T-cell (primary cell): Measurements from ENCODE around the gene TMEM131L. TPM values are rescaled to one million over a fixed set of nuclear protein-coding genes. Genes with fewer than 3 reads are reported as not detected.
"Not testable (repeated sequence)": the region's sequence is repeated elsewhere in the genome, so short reads cannot be mapped to it uniquely, and the experiment has no call there.

Experiments
- ATAC-seq, 4 experiments: fragments of 200-7000 bp in 3 of 4; fragments of 150-1000 bp in 1 of 4; cut with Tn5 transposase; replicated peaks in 1 of 4; 1 replicate in 3 of 4; 2 replicates in 1 of 4; pipeline ENCODE4 v1.10.0; 2021; ENCODE audit warnings: moderate library complexity in 3 of 4, mild to moderate bottlenecking in 2 of 4, moderate number of reproducible peaks in 1 of 4
- CTCF ChIA-PET, 2 donors: fragments of 300-600 bp; sonication (Branson Sonifier 250); formaldehyde crosslinking; loops; one replicate each; lab custom pipeline; 2022; ENCODE audit warnings: antibody characterized with exemption in 2 of 2; lab: Charles Lee
- POLR2A ChIA-PET, 2 donors: fragments of 300-600 bp; sonication (Branson Sonifier 250); formaldehyde crosslinking; loops; one replicate each; lab custom pipeline; 2022; ENCODE audit warnings: antibody characterized with exemption in 2 of 2; lab: Charles Lee
- DNase-seq, 35 experiments: peaks; one replicate each; pipeline versions ENCODE4 v3.0.0 to v3.0.0-alpha.2; 2013 to 2023
- H3K27ac ChIP-seq: one replicate; pipeline ENCODE4 v1.5.1; 2013; ENCODE audit warnings: low read length
- H3K27me3 ChIP-seq, 2 experiments: replicated peaks in 1 of 2; 1 replicate in 1 of 2; 2 replicates in 1 of 2; pipeline versions ENCODE4 v1.6.1 to v1.7.0; 2013; ENCODE audit warnings: low read length in 1 of 2, mixed read lengths in 1 of 2; ENCODE audit not compliant: control insufficient read depth in 2 of 2, insufficient read depth in 2 of 2; ENCODE audit errors: extremely low read depth in 1 of 2
- H3K36me3 ChIP-seq, 2 donors: 1 replicate in 1 of 2; 2 replicates in 1 of 2; pipeline versions ENCODE4 v1.6.1 to v1.7.0; 2013; ENCODE audit warnings: low read length in 1 of 2; ENCODE audit not compliant: control insufficient read depth in 2 of 2, insufficient read depth in 1 of 2; ENCODE audit errors: extremely low read depth in 1 of 2
- H3K4me1 ChIP-seq, 2 experiments: 1 replicate in 1 of 2; 2 replicates in 1 of 2; pipeline versions ENCODE4 v1.6.1 to v1.7.0; 2013; ENCODE audit warnings: low read length in 2 of 2, mixed read lengths in 1 of 2; ENCODE audit not compliant: insufficient read depth in 2 of 2, control insufficient read depth in 1 of 2; ENCODE audit errors: extremely low read depth in 1 of 2
- H3K4me3 ChIP-seq, 2 donors: 1 replicate in 1 of 2; 2 replicates in 1 of 2; pipeline versions ENCODE4 v1.5.1 to v1.7.0; 2013; ENCODE audit warnings: mild to moderate bottlenecking in 2 of 2, low read length in 1 of 2, moderate library complexity in 1 of 2; ENCODE audit not compliant: control insufficient read depth in 1 of 2; ENCODE audit errors: extremely low read depth in 1 of 2
- H3K9me3 ChIP-seq: 2 replicates; pipeline ENCODE4 v1.7.0; 2013
- H3K27ac Mint-ChIP-seq, 2 donors: one replicate each; pipeline ENCODE4 v1.8.0; 2020 to 2021; ENCODE audit warnings: mild to moderate bottlenecking in 2 of 2, mixed read lengths in 2 of 2
- H3K27me3 Mint-ChIP-seq, 2 donors: one replicate each; pipeline ENCODE4 v1.8.0; 2021 to 2022; ENCODE audit warnings: mixed read lengths in 2 of 2
- H3K36me3 Mint-ChIP-seq: one replicate; pipeline ENCODE4 v1.8.0; 2021; ENCODE audit warnings: mixed read lengths
- H3K4me1 Mint-ChIP-seq, 3 donors: one replicate each; pipeline ENCODE4 v1.8.0; 2020 to 2022; ENCODE audit warnings: mixed read lengths in 3 of 3, mild to moderate bottlenecking in 1 of 3
- H3K4me3 Mint-ChIP-seq, 3 donors: one replicate each; pipeline ENCODE4 v1.8.0; 2020 to 2022; ENCODE audit warnings: mild to moderate bottlenecking in 3 of 3, mixed read lengths in 3 of 3, moderate library complexity in 3 of 3
- H3K9me3 Mint-ChIP-seq, 3 donors: one replicate each; pipeline ENCODE4 v1.8.0; 2020 to 2022; ENCODE audit warnings: mixed read lengths in 3 of 3
- whole genome bisulfite sequencing: methylation state at CpG from one replicate; pipeline ENCODE4 v1.1.5; 2013; ENCODE audit warnings: missing lambda C conversion rate; ENCODE audit not compliant: insufficient coverage; 5-methylcytosine and 5-hydroxymethylcytosine counted together
- total RNA-seq, 35 experiments: library from RNA in 6 of 35; stranded (reverse) in 6 of 35; fragments of 120-200 nt in 1 of 35; gene quantifications; one replicate each; pipeline versions ENCODE4 v1.2.1 to v1.2.4 and lab custom pipeline; 2013 to 2026

Gene TMEM131L
- total RNA-seq, 5 donors from 2014 or later (not counting 1 experiment from before 2014, with no cell fraction given), result 60.7 to 115 (median 72.6) TPM

DNA sequence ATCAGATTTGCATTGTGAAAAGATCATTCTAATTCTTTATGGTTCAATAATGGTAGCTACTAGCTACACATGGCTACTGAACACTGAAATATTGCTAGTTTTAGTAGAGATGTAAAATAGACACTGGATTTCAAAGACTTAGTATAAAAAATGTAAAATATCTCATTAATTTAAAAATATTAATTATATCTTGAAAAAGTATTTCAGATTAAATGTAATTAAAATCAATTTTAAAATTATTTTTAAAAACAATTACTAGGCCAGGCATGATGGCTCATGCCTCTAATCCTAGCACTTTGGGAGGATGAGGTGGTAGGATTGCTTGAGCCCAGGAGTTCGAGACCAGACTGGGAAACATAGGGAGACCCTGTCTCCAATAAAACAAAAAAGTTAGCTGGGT lies 197.5 kb downstream of the TMEM131L start:
- H3K36me3 Mint-ChIP-seq, result no peaks in the 10 kb centered on the region
- ChIA-PET POLR2A (no interaction called here), CTCF (no interaction called here)
- Histone ChIP-seq H3K4me1 (no peaks in the 10 kb centered on the region), H3K27ac (no peak overlapping the region), H3K9me3 (no peaks in the 10 kb centered on the region), H3K4me3 (no peak overlapping the region), H3K27me3 (peaks cover 0 to 11% of the 10 kb centered on the region in 2 experiments), H3K36me3 (no peaks in the 10 kb centered on the region)
- no peak for ATAC-seq
- 50% methylated on average over 1 of the region's 1 CpG for WGBS
- peaks cover 0 to 5% of the 10 kb centered on the region in 2 donors for H3K27me3 Mint-ChIP-seq
- DNase-seq, result no peak
- no peak overlapping the region for H3K27ac Mint-ChIP-seq
- H3K9me3 Mint-ChIP-seq, result peaks cover 4 to 16% (median 6%) of the 10 kb centered on the region in 3 donors
- no peaks in the 10 kb centered on the region for H3K4me1 Mint-ChIP-seq
- no peak overlapping the region for H3K4me3 Mint-ChIP-seq

DNA sequence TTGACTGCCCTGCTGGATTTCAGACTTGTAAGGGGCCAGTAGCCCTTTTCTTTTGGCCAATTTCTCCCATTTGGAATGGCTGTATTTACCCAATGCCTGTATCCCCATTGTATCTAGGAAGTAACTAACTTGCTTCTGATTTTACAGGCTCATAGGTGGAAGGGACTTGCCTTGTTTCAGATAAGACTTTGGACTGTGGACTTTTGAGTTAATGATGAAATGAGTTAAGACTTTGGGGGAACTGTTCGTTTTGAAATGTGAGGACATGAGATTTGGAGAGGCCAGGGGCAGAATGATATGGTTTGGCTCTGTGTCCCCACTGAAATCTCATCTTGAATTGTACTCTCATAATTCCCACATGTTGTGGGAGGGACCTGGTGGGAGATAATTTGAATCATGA lies 200.3 kb downstream of the TMEM131L start:
- no CpG with 5 or more reads among the region's 1 CpG for WGBS
- H3K9me3 ChIP-seq, DNase-seq, H3K4me1 Mint-ChIP-seq, POLR2A ChIA-PET, H3K36me3 Mint-ChIP-seq, H3K27ac Mint-ChIP-seq, H3K4me3 Mint-ChIP-seq, H3K27me3 Mint-ChIP-seq, H3K36me3 ChIP-seq, H3K27ac ChIP-seq, ATAC-seq, CTCF ChIA-PET, H3K4me3 ChIP-seq, H3K4me1 ChIP-seq, H3K27me3 ChIP-seq: not testable (repeated sequence)
- H3K9me3 Mint-ChIP-seq, result peaks cover 4 to 16% (median 6%) of the 10 kb centered on the region in 3 donors

DNA sequence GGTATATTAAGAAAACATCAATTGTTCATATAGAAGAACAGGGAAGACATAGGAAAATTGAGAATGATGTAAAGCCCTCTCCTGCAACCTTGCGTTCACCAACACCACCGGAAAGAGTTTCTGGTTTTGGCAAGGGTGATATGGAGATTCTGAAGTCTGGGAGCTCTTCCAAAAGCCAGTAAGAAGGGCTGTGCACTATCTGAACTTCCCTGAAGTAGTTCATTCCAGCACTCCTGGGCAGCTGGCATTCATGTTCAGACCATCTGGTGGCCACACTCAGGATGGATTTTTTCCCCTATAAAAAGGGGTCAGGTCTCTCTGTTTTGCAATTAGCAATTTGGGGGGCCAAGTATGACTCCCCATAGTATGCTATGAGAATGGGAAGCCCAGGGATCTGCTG lies 202.5 kb downstream of the TMEM131L start:
- Histone ChIP-seq H3K36me3 (no peaks in the 10 kb centered on the region), H3K9me3 (no peaks in the 10 kb centered on the region), H3K4me1 (no peaks in the 10 kb centered on the region), H3K4me3 (no peak overlapping the region), H3K27ac (no peak overlapping the region), H3K27me3 (peaks cover 0 to 5% of the 10 kb centered on the region in 2 experiments)
- no peak for ATAC-seq
- peaks cover 0 to 4% (median under 1%) of the 10 kb centered on the region in 3 donors for H3K9me3 Mint-ChIP-seq
- H3K4me1 Mint-ChIP-seq, result peaks cover 0 to 5% (median 0%) of the 10 kb centered on the region in 3 donors
- no peak for DNase-seq
- CTCF ChIA-PET, result no interaction called here
- WGBS, result no CpG with 5 or more reads among the region's 2 CpGs
- H3K27ac Mint-ChIP-seq, result no peak overlapping the region
- POLR2A ChIA-PET, result no interaction called here
- H3K27me3 Mint-ChIP-seq, result peaks cover 4 to 8% of the 10 kb centered on the region in 2 donors
- H3K36me3 Mint-ChIP-seq, result no peaks in the 10 kb centered on the region
- no peak overlapping the region for H3K4me3 Mint-ChIP-seq

DNA sequence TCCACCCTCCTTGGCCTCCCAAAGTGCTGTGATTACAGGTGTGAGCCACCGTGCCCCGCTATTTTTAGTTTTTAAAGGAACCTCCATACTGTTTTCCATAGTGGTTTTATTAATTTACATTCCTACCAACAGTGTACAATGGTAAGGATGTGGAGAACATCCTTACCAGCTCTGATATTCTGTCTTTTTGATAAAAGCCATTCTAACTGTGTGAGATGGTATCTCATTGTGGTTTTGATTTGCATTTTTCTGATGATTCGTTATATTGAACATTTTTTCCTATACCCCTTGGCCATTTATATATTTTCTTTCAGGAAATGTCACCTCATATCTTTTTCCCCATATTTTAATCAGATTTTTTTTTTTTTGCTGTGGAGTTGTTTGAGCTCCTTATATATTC lies 203.7 kb downstream of the TMEM131L start:
- Histone ChIP-seq H3K4me3 (no peak overlapping the region), H3K27ac (no peak overlapping the region), H3K4me1 (no peaks in the 10 kb centered on the region), H3K36me3 (no peaks in the 10 kb centered on the region), H3K27me3 (peaks cover 0 to 5% of the 10 kb centered on the region in 2 experiments), H3K9me3 (no peaks in the 10 kb centered on the region)
- POLR2A ChIA-PET, result interaction anchor here in 1 of 2 donors (0.6 kb wide), 1 partner anchor 1678 kb away, joined by 3 read pairs; no protein-coding TSS in a partner anchor
- H3K27me3 Mint-ChIP-seq, result peaks cover 5 to 8% of the 10 kb centered on the region in 2 donors
- peaks cover under 1% of the 10 kb centered on the region for H3K36me3 Mint-ChIP-seq
- no peak overlapping the region for H3K27ac Mint-ChIP-seq
- WGBS, result no CpG with 5 or more reads among the region's 3 CpGs
- ATAC-seq (no peak), DNase-seq (no peak)
- no peak overlapping the region for H3K4me3 Mint-ChIP-seq
- peaks cover 0 to 5% (median 0%) of the 10 kb centered on the region in 3 donors for H3K4me1 Mint-ChIP-seq
- CTCF ChIA-PET, result no interaction called here
- H3K9me3 Mint-ChIP-seq, result peaks cover 2 to 12% (median 4%) of the 10 kb centered on the region in 3 donors

DNA sequence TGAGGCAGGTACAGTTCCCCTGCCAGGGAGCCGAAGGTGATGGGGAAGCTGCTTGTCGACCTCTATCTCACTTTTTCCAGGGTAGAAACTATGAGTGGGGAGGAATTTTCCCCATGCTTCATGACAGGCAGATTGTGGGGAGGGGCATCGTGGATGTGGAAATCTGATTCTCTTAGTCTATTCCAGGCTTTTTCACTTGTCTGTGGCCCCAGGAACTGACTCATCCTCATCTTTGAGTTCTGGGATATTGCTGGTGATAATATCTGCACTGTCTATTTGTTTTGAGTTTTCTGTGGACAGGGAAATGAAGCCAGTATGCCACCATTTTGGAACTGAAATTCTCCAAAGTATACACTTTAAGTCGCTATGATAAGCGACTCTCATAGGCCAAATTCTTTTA lies 210.3 kb downstream of the TMEM131L start:
- peaks cover 8 to 32% (median 19%) of the 10 kb centered on the region in 3 donors for H3K9me3 Mint-ChIP-seq
- H3K4me3 ChIP-seq, result no peak overlapping the region
- H3K4me1 Mint-ChIP-seq, result no peaks in the 10 kb centered on the region
- peaks cover 15% of the 10 kb centered on the region for H3K36me3 Mint-ChIP-seq
- H3K9me3 ChIP-seq, result no peaks in the 10 kb centered on the region
- no peak overlapping the region for H3K4me3 Mint-ChIP-seq
- no peaks in the 10 kb centered on the region for H3K36me3 ChIP-seq
- WGBS, result 80% methylated on average over 2 of the region's 5 CpGs
- no peaks in the 10 kb centered on the region for H3K4me1 ChIP-seq
- no peak for ATAC-seq
- ChIA-PET POLR2A (no interaction called here), CTCF (no interaction called here)
- H3K27ac Mint-ChIP-seq, result no peak overlapping the region
- no peak overlapping the region for H3K27ac ChIP-seq
- H3K27me3 ChIP-seq, result peaks cover 0 to 4% of the 10 kb centered on the region in 2 experiments
- no peak for DNase-seq
- peaks cover 6% of the 10 kb centered on the region in 2 donors for H3K27me3 Mint-ChIP-seq

DNA sequence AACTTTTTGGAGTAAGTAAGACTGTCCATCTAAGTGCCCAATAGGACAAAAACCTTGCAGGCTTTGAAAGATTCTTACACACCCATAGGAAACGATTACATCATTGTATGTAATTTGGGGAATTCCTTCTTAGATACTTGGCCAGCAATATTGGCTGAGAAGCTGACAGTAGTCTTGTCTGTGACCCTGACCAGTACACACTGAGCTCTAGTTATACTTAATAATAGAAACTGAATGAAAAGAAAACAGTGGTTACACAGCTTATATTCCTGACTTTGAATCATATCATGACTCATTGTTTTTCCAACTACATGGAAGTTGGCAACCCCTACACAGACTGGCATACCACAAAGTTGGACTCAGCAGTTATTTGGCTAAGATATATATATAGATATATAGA lies 210.8 kb downstream of the TMEM131L start:
- peaks cover 8 to 32% (median 19%) of the 10 kb centered on the region in 3 donors for H3K9me3 Mint-ChIP-seq
- peaks cover 15% of the 10 kb centered on the region for H3K36me3 Mint-ChIP-seq
- POLR2A ChIA-PET, result no interaction called here
- CTCF ChIA-PET, result interaction anchor here in 1 of 2 donors (0.6 kb wide), 1 partner anchor 90 kb away, joined by 3 read pairs; no protein-coding TSS in a partner anchor
- H3K4me1 Mint-ChIP-seq, result no peaks in the 10 kb centered on the region
- WGBS, result no CpG with 5 or more reads among the region's 1 CpG
- no peak overlapping the region for H3K27ac Mint-ChIP-seq
- no peaks in the 10 kb centered on the region for H3K4me1 ChIP-seq
- DNase-seq (no peak), ATAC-seq (no peak)
- H3K27ac ChIP-seq, result no peak overlapping the region
- peaks cover 8 to 10% of the 10 kb centered on the region in 2 donors for H3K27me3 Mint-ChIP-seq
- no peaks in the 10 kb centered on the region for H3K9me3 ChIP-seq
- no peak overlapping the region for H3K4me3 Mint-ChIP-seq
- no peaks in the 10 kb centered on the region for H3K36me3 ChIP-seq
- peaks cover 0 to 7% of the 10 kb centered on the region in 2 experiments for H3K27me3 ChIP-seq
- no peak overlapping the region for H3K4me3 ChIP-seq
